SK-N-SH (cell line): ENCODE results near the gene ANO10. TPM values are rescaled to one million over a fixed set of nuclear protein-coding genes. Genes with fewer than 3 reads are reported as not detected.

Source experiments
- CTCF ChIA-PET: fragments of 300-600, 350-600 bp; formaldehyde crosslinking; extraction: SDS; loops from one replicate; lab custom pipeline; 2021; lab: Yijun Ruan, JAX
- POLR2A ChIA-PET: fragments of 350-600 bp; sonication (Branson Sonifier 250); formaldehyde crosslinking; extraction: SDS; loops from one replicate; lab custom pipeline; 2020; ENCODE audit warnings: antibody characterized with exemption, inconsistent platforms; lab: Yijun Ruan, JAX
- DNase-seq: peaks from one replicate; pipeline ENCODE4 v3.0.0; 2012
- H2AFZ ChIP-seq: fragments of 200-600 bp; sonication (generic); 2 replicates; pipeline ENCODE4 v1.8.1; 2016; ENCODE audit warnings: antibody characterized with exemption, mild to moderate bottlenecking, low read depth
- H3F3A ChIP-seq: fragments of 200-600 bp; sonication (generic); replicated peaks from 2 replicates; pipeline ENCODE3; 2016; ENCODE audit warnings: antibody characterized with exemption, mild to moderate bottlenecking; ENCODE audit not compliant: insufficient read depth
- H3K27ac ChIP-seq, 2 experiments: fragments of 200-500 bp in 1 of 2; fragments of 200-600 bp in 1 of 2; sonication (Bioruptor generic) in 1 of 2; sonication (generic), shearing (Covaris generic) in 1 of 2; 2 replicates each; pipeline versions ENCODE4 v1.5.1 to v1.6.1; 2014 to 2016; ENCODE audit warnings: low read depth in 2 of 2, inconsistent platforms in 1 of 2, low read length in 1 of 2, mild to moderate bottlenecking in 1 of 2, mixed read lengths in 1 of 2
- H3K27me3 ChIP-seq: fragments of 200-600 bp; sonication (generic), shearing (Covaris generic); 2 replicates; pipeline ENCODE4 v1.6.1; 2016; ENCODE audit warnings: mixed run types; ENCODE audit not compliant: insufficient read depth
- H3K36me3 ChIP-seq, 2 experiments: fragments of 200-500 bp in 1 of 2; fragments of 200-600 bp in 1 of 2; sonication (Bioruptor generic) in 1 of 2; sonication (generic) in 1 of 2; replicated peaks in 1 of 2; 2 replicates each; pipeline versions ENCODE3 to v1.5.1; 2014 to 2016; ENCODE audit warnings: low read length in 1 of 2, mild to moderate bottlenecking in 1 of 2; ENCODE audit not compliant: insufficient read depth in 2 of 2, control insufficient read depth in 1 of 2
- H3K4me1 ChIP-seq, 2 experiments: fragments of 200-500 bp in 1 of 2; fragments of 200-600 bp in 1 of 2; sonication (Bioruptor generic) in 1 of 2; sonication (generic), shearing (Covaris generic) in 1 of 2; 2 replicates each; pipeline versions ENCODE4 v1.5.1 to v1.6.1; 2014 to 2016; ENCODE audit warnings: low read depth in 1 of 2, low read length in 1 of 2, mixed run types in 1 of 2; ENCODE audit not compliant: insufficient read depth in 2 of 2, control insufficient read depth in 1 of 2
- H3K4me2 ChIP-seq: fragments of 200-600 bp; sonication (generic), shearing (Covaris generic); 2 replicates; pipeline ENCODE4 v1.6.1; 2017; ENCODE audit warnings: mixed run types
- H3K4me3 ChIP-seq, 2 experiments: fragments of 200-500 bp in 1 of 2; fragments of 200-600 bp in 1 of 2; sonication (Bioruptor generic) in 1 of 2; sonication (generic), shearing (Covaris generic) in 1 of 2; 2 replicates each; pipeline versions ENCODE4 v1.5.1 to v1.8.1; 2014 to 2016; ENCODE audit warnings: low read depth in 2 of 2, inconsistent platforms in 1 of 2, low read length in 1 of 2, mild to moderate bottlenecking in 1 of 2, mixed read lengths in 1 of 2, moderate library complexity in 1 of 2
- H3K79me2 ChIP-seq: fragments of 200-600 bp; sonication (generic); 2 replicates; pipeline ENCODE4 v1.8.1; 2017; ENCODE audit warnings: mild to moderate bottlenecking; ENCODE audit not compliant: insufficient read depth
- H3K9ac ChIP-seq: fragments of 200-600 bp; sonication (generic); 2 replicates; pipeline ENCODE4 v1.6.1; 2017; ENCODE audit warnings: mixed run types
- H3K9me2 ChIP-seq: fragments of 200-600 bp; sonication (generic); 2 replicates; pipeline ENCODE4 v1.6.1; 2017; ENCODE audit warnings: mixed run types
- H3K9me3 ChIP-seq: fragments of 200-600 bp; sonication (generic); 2 replicates; pipeline ENCODE4 v1.6.1; 2017; ENCODE audit warnings: mixed run types, mild to moderate bottlenecking, moderate library complexity
- H4K20me1 ChIP-seq: fragments of 200-600 bp; sonication (generic); 2 replicates; pipeline ENCODE4 v1.6.1; 2017; ENCODE audit warnings: mild to moderate bottlenecking, mixed run types; ENCODE audit not compliant: insufficient read depth
- CHD2 ChIP-seq: fragments of 150-350 bp; IDR thresholded peaks from 2 replicates; pipeline ENCODE4 v1.6.1; 2018; ENCODE audit warnings: low read length; ENCODE audit not compliant: partially characterized antibody
- CTCF ChIP-seq: fragments of 200-600 bp; sonication (generic); IDR thresholded peaks from 2 replicates; pipeline ENCODE4 v1.6.1; 2017; ENCODE audit warnings: antibody characterized with exemption, mild to moderate bottlenecking, moderate library complexity
- ELF1 ChIP-seq: IDR thresholded peaks from 2 replicates; pipeline ENCODE4 v1.4.0; 2012
- EP300 ChIP-seq, 2 experiments: IDR thresholded peaks; 2 replicates each; pipeline versions ENCODE4 v1.4.0 to v1.6.1; 2012; ENCODE audit warnings: borderline replicate concordance in 1 of 2, low read depth in 1 of 2, low read length in 1 of 2
- FOSL2 ChIP-seq: IDR thresholded peaks from 2 replicates; pipeline ENCODE4 v1.4.0; 2012; ENCODE audit warnings: low read depth, mild to moderate bottlenecking, moderate library complexity, borderline replicate concordance
- FOXM1 ChIP-seq: IDR thresholded peaks from 2 replicates; pipeline ENCODE4 v1.4.0; 2012; ENCODE audit warnings: low read depth, mild to moderate bottlenecking
- GABPA ChIP-seq: IDR thresholded peaks from 2 replicates; pipeline ENCODE4 v1.4.0; 2012; ENCODE audit warnings: low read depth, mild to moderate bottlenecking
- GATA2 ChIP-seq: sonication (generic); formaldehyde crosslinking; IDR thresholded peaks from 2 replicates; pipeline ENCODE4 v1.5.0; 2020; ENCODE audit warnings: mild to moderate bottlenecking, missing genetic modification reagents
- JUND ChIP-seq: IDR thresholded peaks from 2 replicates; pipeline ENCODE4 v1.4.0; 2012
- MEF2A ChIP-seq: IDR thresholded peaks from 2 replicates; pipeline ENCODE4 v1.4.0; 2012; ENCODE audit warnings: low read depth, borderline replicate concordance
- MXI1 ChIP-seq: IDR thresholded peaks from 2 replicates; pipeline ENCODE4 v1.6.1; 2012; ENCODE audit warnings: mild to moderate bottlenecking, low read depth, low read length, improper control_type of control experiment
- NRF1 ChIP-seq: IDR thresholded peaks from 2 replicates; pipeline ENCODE4 v1.6.1; 2012; ENCODE audit warnings: low read depth, mild to moderate bottlenecking, low read length
- RAD21 ChIP-seq: IDR thresholded peaks from 2 replicates; pipeline ENCODE4 v1.6.1; 2012; ENCODE audit warnings: mild to moderate bottlenecking, low read length
- RCOR1 ChIP-seq: fragments of 150-350 bp; IDR thresholded peaks from 2 replicates; pipeline ENCODE4 v1.6.1; 2017; ENCODE audit warnings: antibody characterized with exemption, low read length
- REST ChIP-seq: IDR thresholded peaks from 2 replicates; pipeline ENCODE4 v1.6.1; 2012; ENCODE audit warnings: mild to moderate bottlenecking, low read depth, low read length, moderate library complexity
- RFX5 ChIP-seq: IDR thresholded peaks from 2 replicates; pipeline ENCODE4 v1.6.1; 2012; ENCODE audit warnings: mild to moderate bottlenecking, improper control_type of control experiment, low read length
- SIN3A ChIP-seq: IDR thresholded peaks from 2 replicates; pipeline ENCODE4 v1.6.1; 2012; ENCODE audit warnings: low read depth, mild to moderate bottlenecking, low read length, moderate library complexity, borderline replicate concordance
- SMC3 ChIP-seq: IDR thresholded peaks from 2 replicates; pipeline ENCODE4 v1.6.1; 2012; ENCODE audit warnings: low read depth, low read length, improper control_type of control experiment
- TAF1 ChIP-seq: IDR thresholded peaks from 2 replicates; pipeline ENCODE4 v1.6.1; 2012; ENCODE audit warnings: low read depth, mild to moderate bottlenecking, low read length, moderate library complexity, borderline replicate concordance
- TCF12 ChIP-seq: IDR thresholded peaks from 2 replicates; pipeline ENCODE4 v1.4.0; 2012
- TEAD4 ChIP-seq: IDR thresholded peaks from 2 replicates; pipeline ENCODE4 v1.4.0; 2012; ENCODE audit warnings: mild to moderate bottlenecking, borderline replicate concordance; ENCODE audit not compliant: insufficient read depth
- USF2 ChIP-seq: fragments of 150-350 bp; IDR thresholded peaks from 2 replicates; pipeline ENCODE4 v1.6.1; 2017; ENCODE audit warnings: antibody characterized with exemption, low read length, low read depth, borderline replicate concordance
- WGBS: methylation state at CpG from one replicate; pipeline ENCODE4 v1.1.6; 2017; ENCODE audit warnings: low lambda C conversion rate; 5-methylcytosine and 5-hydroxymethylcytosine counted together
- polyA plus RNA-seq, 3 experiments: library from polyadenylated mRNA; depleted of rRNA; stranded (reverse); fragments of >200 nt; gene quantifications; 2 replicates each; pipeline ENCODE4 v1.2.3, GENCODE V29; 2012

Gene ANO10
- polyA plus RNA-seq, 1 of the 3 experiments (the other 2 are of a cell fraction) = 16.8 TPM

GRCh38 chr3:43345246-43345645 is 276.6 kb downstream of the ANO10 start:
- no peak overlapping the region for H3K4me3 ChIP-seq
- H3K79me2 ChIP-seq = no peaks in the 10 kb centered on the region; the same call in 1 of the 2 replicates
- 92% methylated on average over 4 of the region's 4 CpGs for WGBS
- H4K20me1 ChIP-seq = no peaks in the 10 kb centered on the region
- no peaks in the 10 kb centered on the region for H3K9me2 ChIP-seq
- ChIA-PET CTCF (interaction anchor here (1.1 kb wide), 1 partner anchor 383 kb away, joined by 3 read pairs; no protein-coding TSS in a partner anchor), POLR2A (no interaction called here)
- no peaks in the 10 kb centered on the region for H3K9me3 ChIP-seq
- H3K4me2 ChIP-seq = no peak overlapping the region
- DNase-seq = no peak
- H3K36me3 ChIP-seq = peaks cover 71 to 79% of the 10 kb centered on the region in 2 experiments
- no peak overlapping the region for H2AFZ ChIP-seq
- peaks cover 0 to 10% of the 10 kb centered on the region in 2 experiments; a peak in 3 of 4 replicates for H3K4me1 ChIP-seq
- TF ChIP-seq RAD21 (no peak), ELF1 (no peak), MEF2A (no peak), FOSL2 (no peak), SIN3A (no peak)
- no peaks in the 10 kb centered on the region for H3F3A ChIP-seq
- no peak overlapping the region; a peak in 1 of 4 replicates for H3K27ac ChIP-seq
- no peaks in the 10 kb centered on the region for H3K27me3 ChIP-seq
- no peak overlapping the region for H3K9ac ChIP-seq

- H3K4me2 ChIP-seq = no peak overlapping the region
- H3K79me2 ChIP-seq = no peaks in the 10 kb centered on the region; the same call in 1 of the 2 replicates
- POLR2A ChIA-PET = no interaction called here
- peaks cover 70 to 74% of the 10 kb centered on the region in 2 experiments for H3K36me3 ChIP-seq
- no peak for DNase-seq
- peaks cover 0 to 6% of the 10 kb centered on the region in 2 experiments; a peak in 3 of 4 replicates for H3K4me1 ChIP-seq
- H3K9me3 ChIP-seq = no peaks in the 10 kb centered on the region
- H3F3A ChIP-seq = no peaks in the 10 kb centered on the region
- H3K4me3 ChIP-seq = no peak overlapping the region
- H3K9ac ChIP-seq = no peak overlapping the region
- 94% methylated on average over 3 of the region's 3 CpGs for WGBS
- H3K27ac ChIP-seq = no peak overlapping the region
- CTCF ChIA-PET = interaction anchor here (1.1 kb wide), 1 partner anchor 382 kb away, joined by 3 read pairs; no protein-coding TSS in a partner anchor
- no peaks in the 10 kb centered on the region for H3K9me2 ChIP-seq
- no peaks in the 10 kb centered on the region for H4K20me1 ChIP-seq
- H2AFZ ChIP-seq = no peak overlapping the region
- TF ChIP-seq TCF12 = no peak
- TF ChIP-seq MXI1 = no peak
- TF ChIP-seq MEF2A = no peak
- no peak for TF ChIP-seq TEAD4
- TF ChIP-seq FOXM1 = no peak
- no peak for TF ChIP-seq RAD21
- TF ChIP-seq TAF1 = no peak
- no peak for TF ChIP-seq RFX5
- no peak for TF ChIP-seq GATA2 (CRISPR knock-in tag)
- no peak for TF ChIP-seq SMC3
- no peak for TF ChIP-seq CTCF
- no peak for TF ChIP-seq NRF1
- TF ChIP-seq EP300 (IDR thresholded peaks at IDR 0.05; ENCODE audit: borderline replicate concordance in 1 of 2, low read depth in 1 of 2, low read length in 1 of 2) = no peak
- no peak for TF ChIP-seq CHD2
- no peak for TF ChIP-seq RCOR1
- TF ChIP-seq JUND = no peak
- TF ChIP-seq REST = no peak
- no peak for TF ChIP-seq USF2
- TF ChIP-seq ELF1 = no peak
- TF ChIP-seq GABPA = no peak
- no peaks in the 10 kb centered on the region for H3K27me3 ChIP-seq
Measured at GRCh38 chr3:43344520-43344919, 277.3 kb downstream of the ANO10 start.
